Activated naive CD8-positive, alpha-beta T cell (primary cell): Measurements from ENCODE around the gene CACNA1B.
A peak's percentile ranks its signal among the peaks of the same experiment; 100 is the strongest.
"Not testable (repeated sequence)": the region's sequence is repeated elsewhere in the genome, so short reads cannot be mapped to it uniquely, and the experiment has no call there.

ENCODE experiments used
- H3K27ac Mint-ChIP-seq: one replicate; pipeline ENCODE4 v1.8.0; 2021; ENCODE audit warnings: mixed read lengths
- H3K27me3 Mint-ChIP-seq: one replicate; pipeline ENCODE4 v1.8.0; 2021; ENCODE audit warnings: mixed read lengths
- H3K36me3 Mint-ChIP-seq: one replicate; pipeline ENCODE4 v1.8.0; 2021; ENCODE audit warnings: mixed read lengths
- H3K4me1 Mint-ChIP-seq: one replicate; pipeline ENCODE4 v1.8.0; 2021; ENCODE audit warnings: low read depth, mixed read lengths
- H3K4me3 Mint-ChIP-seq: one replicate; pipeline ENCODE4 v1.8.0; 2021; ENCODE audit warnings: mild to moderate bottlenecking, mixed read lengths
- H3K9me3 Mint-ChIP-seq: one replicate; pipeline ENCODE4 v1.8.0; 2021; ENCODE audit warnings: low read depth, mixed read lengths

Gene CACNA1B

DNA sequence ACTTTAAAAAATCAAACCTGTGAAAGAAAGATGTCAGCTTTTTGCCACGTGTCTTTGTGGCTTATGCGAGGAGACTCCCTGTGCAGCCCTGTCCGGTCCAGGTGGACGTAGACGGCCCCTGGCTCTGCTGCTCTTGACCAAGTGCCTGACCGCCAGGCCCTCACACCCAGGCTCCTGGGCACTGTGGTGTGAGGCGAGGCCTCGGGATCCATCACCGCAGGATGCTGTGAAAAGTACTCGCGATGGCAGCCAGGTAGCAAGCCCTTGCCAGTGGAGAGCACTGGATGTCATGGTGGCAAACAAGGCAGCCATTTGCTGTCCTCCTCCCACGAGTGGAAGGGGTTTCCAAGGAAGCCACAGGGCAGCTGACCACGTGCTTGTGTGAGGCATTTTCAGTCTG, 245.1 kb downstream of the CACNA1B start:
- H3K36me3 Mint-ChIP-seq: no peaks in the 10 kb centered on the region
- peaks cover under 1% of the 10 kb centered on the region for H3K27me3 Mint-ChIP-seq
- no peaks in the 10 kb centered on the region for H3K9me3 Mint-ChIP-seq
- no peaks in the 10 kb centered on the region for H3K4me1 Mint-ChIP-seq
- H3K4me3 Mint-ChIP-seq: no peak overlapping the region
- no peak overlapping the region for H3K27ac Mint-ChIP-seq

- no peaks in the 10 kb centered on the region for H3K27me3 Mint-ChIP-seq
- H3K4me1 Mint-ChIP-seq: no peaks in the 10 kb centered on the region
- no peak overlapping the region for H3K27ac Mint-ChIP-seq
- no peaks in the 10 kb centered on the region for H3K9me3 Mint-ChIP-seq
- no peak overlapping the region for H3K4me3 Mint-ChIP-seq
- no peaks in the 10 kb centered on the region for H3K36me3 Mint-ChIP-seq
Observed at GRCh38 chr9:138123086-138123485, 245.5 kb downstream of the CACNA1B start.

DNA sequence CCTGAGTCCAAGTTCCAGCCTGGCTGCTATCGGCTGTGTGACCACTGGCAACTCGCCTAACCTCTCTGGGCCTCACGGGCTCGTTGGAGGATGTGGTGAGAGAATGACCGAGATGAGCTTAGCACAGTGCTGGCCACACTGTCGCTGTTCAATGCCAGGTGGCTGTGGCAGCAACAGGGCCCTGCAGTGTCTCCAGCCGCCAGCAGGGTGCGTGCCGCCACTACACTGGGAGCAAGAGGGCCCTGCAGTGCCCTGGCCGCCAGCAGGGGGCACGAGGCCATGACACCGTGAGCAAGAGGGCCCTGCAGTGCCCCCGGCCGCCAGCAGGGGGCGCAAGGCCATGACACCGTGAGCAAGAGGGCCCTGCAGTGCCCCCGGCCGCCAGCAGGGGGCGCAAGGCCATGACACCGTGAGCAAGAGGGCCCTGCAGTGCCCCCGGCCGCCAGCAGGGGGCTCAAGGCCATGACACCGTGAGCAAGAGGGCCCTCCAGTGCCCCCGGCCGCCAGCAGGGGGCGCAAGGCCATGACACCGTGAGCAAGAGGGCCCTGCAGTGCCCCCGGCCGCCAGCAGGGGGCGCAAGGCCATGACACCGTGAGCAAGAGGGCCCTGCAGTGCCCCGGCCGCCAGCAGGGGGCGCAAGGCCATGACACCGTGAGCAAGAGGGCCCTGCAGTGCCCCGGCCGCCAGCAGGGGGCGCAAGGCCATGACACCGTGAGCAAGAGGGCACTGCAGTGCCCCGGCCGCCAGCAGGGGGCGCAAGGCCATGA, 248.7 kb downstream of the CACNA1B start:
- not testable (repeated sequence) for H3K27me3 Mint-ChIP-seq, H3K36me3 Mint-ChIP-seq, H3K4me1 Mint-ChIP-seq, H3K9me3 Mint-ChIP-seq, H3K27ac Mint-ChIP-seq, H3K4me3 Mint-ChIP-seq

DNA sequence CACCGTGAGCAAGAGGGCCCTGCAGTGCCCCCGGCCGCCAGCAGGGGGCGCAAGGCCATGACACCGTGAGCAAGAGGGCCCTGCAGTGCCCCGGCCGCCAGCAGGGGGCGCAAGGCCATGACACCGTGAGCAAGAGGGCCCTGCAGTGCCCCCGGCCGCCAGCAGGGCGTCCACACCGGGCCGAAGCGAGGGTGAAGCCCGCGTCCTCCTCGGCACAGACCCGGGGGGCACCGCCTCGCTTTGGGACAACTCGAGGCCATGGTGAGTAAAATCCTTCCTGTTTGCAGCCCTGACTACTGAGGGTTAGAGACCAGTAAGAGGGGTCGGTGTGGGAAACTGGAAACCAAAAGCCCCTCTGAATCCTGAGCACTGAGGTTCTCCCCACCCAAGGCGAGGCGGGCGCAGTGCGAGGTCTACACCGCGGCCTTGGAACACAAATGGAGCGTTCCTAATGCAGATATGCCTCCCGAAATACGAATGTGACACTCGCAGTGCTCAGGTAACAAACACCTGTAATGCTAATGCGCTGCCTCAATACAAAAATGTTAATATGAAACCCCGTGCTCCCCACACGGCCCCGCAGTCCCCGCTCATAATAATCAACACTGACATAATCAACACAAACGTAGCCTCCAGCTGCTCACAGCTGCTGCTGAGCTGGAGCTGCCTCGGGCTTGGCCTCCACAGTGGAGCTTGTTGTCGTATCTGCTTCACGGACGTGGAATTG, 249.4 kb downstream of the CACNA1B start:
- not testable (repeated sequence) for H3K27me3 Mint-ChIP-seq, H3K27ac Mint-ChIP-seq, H3K4me3 Mint-ChIP-seq, H3K9me3 Mint-ChIP-seq, H3K36me3 Mint-ChIP-seq, H3K4me1 Mint-ChIP-seq

DNA sequence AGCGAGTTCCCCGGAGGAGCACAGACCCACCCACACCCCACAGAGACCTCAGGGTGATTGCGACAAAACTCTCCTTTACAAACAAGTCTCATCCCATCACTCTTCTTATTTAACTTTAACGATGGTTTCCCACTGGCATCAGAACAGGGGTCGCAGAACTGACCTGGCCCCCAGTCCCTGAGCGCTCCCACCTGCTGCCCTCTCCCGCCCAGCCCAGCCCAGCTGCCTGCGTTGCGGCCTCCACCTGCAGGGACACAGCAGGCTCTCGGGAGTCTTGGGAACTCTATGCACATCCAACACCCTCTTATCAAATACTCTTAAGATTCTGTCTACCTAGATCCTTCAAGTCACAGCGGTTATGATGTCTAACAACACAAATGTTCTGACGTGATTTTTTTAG, 250.4 kb downstream of the CACNA1B start:
- H3K4me1 Mint-ChIP-seq, H3K36me3 Mint-ChIP-seq, H3K27me3 Mint-ChIP-seq, H3K9me3 Mint-ChIP-seq, H3K27ac Mint-ChIP-seq, H3K4me3 Mint-ChIP-seq: not testable (repeated sequence)

DNA sequence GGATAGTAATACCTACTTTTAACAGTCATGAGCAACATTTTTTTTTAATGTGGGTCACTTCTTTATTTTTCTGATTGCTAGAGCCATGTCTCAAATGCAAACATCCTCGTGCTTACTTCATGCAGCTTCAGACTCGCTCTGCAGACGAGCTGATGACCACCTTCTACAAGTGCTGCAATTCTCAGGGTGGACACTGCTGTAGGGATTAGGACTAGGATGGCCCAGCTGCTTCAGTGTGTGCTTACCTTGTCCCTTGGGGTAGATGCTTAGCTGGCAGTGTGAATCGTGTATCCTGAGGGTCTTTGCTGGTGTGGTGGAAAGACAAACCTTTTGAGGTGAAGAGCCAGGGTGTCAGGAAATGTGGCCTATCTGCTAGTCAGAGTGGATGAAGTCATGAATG, 251.7 kb downstream of the CACNA1B start:
- H3K9me3 Mint-ChIP-seq, H3K27ac Mint-ChIP-seq, H3K4me1 Mint-ChIP-seq, H3K27me3 Mint-ChIP-seq, H3K36me3 Mint-ChIP-seq, H3K4me3 Mint-ChIP-seq: not testable (repeated sequence)

DNA sequence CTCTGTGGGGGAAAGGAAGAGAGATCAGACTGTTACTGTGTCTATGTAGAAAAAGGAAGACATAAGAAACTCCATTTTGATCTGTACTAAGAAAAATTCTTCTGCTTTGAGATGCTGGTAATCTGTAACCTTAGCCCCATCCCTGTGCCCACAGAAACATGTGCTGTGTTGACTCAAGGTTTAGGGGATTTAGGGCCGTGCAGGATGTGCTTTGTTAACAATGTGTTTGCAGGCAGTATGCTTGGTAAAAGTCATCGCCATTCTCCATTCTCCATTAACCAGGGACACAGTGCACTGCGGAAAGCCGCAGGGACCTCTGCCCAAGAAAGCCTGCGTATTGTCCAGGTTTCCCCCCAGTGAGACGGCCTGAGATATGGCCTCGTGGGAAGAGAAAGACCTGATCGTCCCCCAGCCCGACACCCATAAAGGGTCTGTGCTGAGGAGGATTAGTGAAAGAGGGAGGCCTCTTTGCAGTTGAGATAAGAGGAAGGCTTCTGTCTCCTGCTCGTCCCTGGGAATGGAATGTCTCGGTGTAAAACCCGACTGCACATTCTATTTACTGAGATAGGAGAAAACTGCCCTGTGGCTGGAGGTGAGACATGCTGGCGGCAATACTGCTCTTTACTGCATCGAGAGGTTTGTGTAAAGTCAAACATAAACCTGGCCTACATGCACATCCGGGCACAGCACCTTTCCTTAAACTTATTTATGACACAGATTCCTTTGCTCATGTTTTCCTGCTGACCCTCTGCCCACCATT, 255.5 kb downstream of the CACNA1B start:
- H3K4me1 Mint-ChIP-seq, H3K4me3 Mint-ChIP-seq, H3K27me3 Mint-ChIP-seq, H3K36me3 Mint-ChIP-seq, H3K9me3 Mint-ChIP-seq, H3K27ac Mint-ChIP-seq: not testable (repeated sequence)

DNA sequence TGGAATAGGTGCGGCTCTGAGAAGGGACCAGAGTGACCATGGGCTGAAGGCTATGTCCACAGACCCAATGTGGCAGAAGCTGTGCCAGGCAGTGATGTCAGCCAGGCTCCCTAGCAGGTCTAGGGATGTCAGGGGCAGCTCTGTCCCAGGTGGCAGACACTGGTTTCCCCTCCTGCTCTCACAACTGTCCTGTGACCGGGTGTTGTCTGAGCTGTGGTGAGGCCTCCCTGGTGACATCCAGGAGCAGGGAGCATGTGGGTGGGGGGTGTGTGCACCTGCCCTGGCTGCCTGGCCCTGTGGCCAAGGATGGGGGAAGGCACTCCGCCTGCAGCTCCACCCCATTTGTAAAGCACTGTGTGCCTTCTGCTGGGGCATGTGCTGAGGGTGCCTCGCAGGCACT, 257.0 kb downstream of the CACNA1B start:
- not testable (repeated sequence) for H3K27ac Mint-ChIP-seq, H3K9me3 Mint-ChIP-seq, H3K27me3 Mint-ChIP-seq, H3K36me3 Mint-ChIP-seq, H3K4me1 Mint-ChIP-seq, H3K4me3 Mint-ChIP-seq

DNA sequence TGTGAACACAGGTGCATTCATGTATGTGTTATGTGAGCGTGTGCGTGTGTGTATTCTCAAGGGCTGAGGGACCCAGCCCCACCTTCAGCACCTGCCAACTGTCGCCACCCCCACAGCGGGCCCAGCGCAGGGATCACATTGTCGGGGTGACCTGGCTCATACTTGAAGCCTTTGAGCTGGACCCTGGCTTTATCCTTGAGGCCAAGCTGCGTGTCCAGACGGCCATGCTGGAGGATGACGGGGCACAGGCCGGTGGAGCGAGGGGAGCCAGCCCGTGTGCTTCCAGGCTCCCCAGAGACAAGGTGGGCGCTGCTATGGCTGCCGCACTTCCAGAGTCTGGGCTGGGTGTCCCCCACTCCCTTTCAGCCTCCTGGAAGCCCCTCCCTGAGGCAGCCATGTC, 261.5 kb downstream of the CACNA1B start:
- H3K27ac Mint-ChIP-seq, H3K9me3 Mint-ChIP-seq, H3K27me3 Mint-ChIP-seq, H3K36me3 Mint-ChIP-seq, H3K4me1 Mint-ChIP-seq, H3K4me3 Mint-ChIP-seq: not testable (repeated sequence)

DNA sequence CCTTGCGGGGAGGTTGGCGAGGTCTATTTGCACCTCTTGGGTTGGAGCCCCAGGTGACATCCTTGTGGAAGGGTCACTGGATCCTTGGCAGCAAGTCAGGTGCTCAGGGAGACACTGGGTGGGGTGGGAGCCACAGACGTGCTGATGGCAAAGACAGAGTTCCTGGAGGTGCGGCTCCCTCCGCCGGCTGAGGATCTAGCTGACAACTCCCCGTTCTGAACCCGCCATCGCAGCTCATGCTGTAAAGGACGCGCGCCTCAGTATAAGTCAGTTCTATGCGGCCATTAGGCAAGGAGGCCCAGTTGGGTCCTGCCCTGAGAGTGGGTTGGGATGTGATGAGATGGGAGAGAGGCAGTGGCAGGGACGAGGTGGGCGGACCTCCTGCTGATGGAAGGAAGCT, 263.4 kb downstream of the CACNA1B start:
- H3K36me3 Mint-ChIP-seq, H3K9me3 Mint-ChIP-seq, H3K27ac Mint-ChIP-seq, H3K4me1 Mint-ChIP-seq, H3K27me3 Mint-ChIP-seq, H3K4me3 Mint-ChIP-seq: not testable (repeated sequence)

DNA sequence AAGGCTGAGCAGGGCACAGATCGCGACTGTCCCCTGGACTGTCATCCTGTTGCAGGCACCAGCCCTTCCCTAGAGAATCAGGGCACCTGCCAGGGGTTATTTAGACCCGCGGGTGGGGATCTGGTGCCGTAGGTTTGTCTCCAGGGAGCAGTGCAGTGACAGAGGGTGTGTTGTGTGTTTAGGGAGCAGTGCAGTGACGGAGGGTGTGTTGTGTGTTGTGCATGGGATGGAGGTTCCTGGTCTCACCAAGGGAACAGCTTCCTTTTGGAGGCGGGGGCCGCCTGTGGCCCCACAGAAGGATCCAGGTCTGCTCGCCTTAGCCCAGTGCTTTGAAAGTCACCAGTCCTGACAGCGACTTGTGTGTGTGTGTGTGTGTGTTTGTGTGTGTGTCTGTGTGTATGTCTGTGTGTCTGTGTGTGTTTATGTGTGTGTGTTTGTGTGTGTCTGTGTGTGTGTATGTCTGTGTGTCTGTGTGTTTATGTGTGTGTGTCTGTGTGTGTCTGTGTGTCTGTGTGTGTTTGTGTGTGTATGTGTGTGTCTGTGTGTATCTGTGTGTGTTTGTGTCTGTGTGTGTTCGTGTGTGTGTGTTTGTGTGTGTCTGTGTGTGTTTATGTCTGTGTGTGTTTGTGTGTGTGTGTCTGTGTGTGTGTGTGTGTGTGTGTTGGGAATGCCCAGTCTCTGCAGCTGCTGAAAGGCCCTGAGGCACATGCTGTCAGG, 265.1 kb downstream of the CACNA1B start:
- not testable (repeated sequence) for H3K9me3 Mint-ChIP-seq, H3K27ac Mint-ChIP-seq, H3K36me3 Mint-ChIP-seq, H3K4me1 Mint-ChIP-seq, H3K4me3 Mint-ChIP-seq, H3K27me3 Mint-ChIP-seq

DNA sequence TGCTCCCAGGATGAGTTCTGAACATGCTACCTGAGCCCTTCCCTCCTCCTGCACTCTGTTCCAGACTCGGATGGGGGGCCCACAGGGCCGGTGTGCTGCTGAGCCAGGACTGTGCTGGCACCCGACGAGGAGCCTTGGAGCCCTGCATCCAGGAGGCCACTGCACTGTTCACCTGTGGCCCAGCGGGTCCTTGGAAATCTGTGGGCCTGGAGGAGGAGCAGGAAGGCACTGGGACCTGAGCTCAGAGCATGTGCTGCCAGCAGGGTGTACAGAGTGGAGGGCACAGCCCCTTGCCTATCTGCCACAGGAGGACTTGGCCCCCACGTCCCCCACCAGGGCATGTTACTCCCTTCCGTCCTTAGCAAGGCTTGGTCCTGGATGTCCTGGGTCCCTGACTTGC, 265.9 kb downstream of the CACNA1B start:
- not testable (repeated sequence) for H3K4me1 Mint-ChIP-seq, H3K4me3 Mint-ChIP-seq, H3K27me3 Mint-ChIP-seq, H3K27ac Mint-ChIP-seq, H3K9me3 Mint-ChIP-seq, H3K36me3 Mint-ChIP-seq

DNA sequence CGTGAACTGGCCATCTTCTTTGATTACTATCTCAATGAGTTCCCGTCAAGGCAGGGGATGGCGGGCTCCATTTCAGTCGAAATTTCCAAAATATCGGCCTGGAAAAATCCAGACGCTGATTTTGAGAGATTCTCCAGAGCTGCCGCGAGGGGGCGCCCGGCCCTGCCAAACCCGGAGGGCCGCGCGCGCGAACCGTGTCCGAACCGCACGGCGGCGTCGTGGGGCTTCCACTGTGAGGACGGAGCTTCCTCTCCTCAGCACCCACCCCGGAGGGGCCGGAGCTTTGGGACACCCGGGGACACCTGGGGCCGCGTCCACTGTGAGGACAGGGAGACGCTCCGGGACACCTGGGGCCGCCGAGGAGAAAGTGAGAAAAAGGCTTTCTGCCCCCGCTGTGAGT, 270.0 kb downstream of the CACNA1B start:
- not testable (repeated sequence) for H3K27me3 Mint-ChIP-seq, H3K36me3 Mint-ChIP-seq, H3K9me3 Mint-ChIP-seq, H3K4me3 Mint-ChIP-seq, H3K4me1 Mint-ChIP-seq, H3K27ac Mint-ChIP-seq

- H3K27me3 Mint-ChIP-seq, H3K27ac Mint-ChIP-seq, H3K9me3 Mint-ChIP-seq, H3K4me1 Mint-ChIP-seq, H3K36me3 Mint-ChIP-seq: not testable (repeated sequence)
- peak overlapping the region; percentile 77 for H3K4me3 Mint-ChIP-seq
Observed at GRCh38 chr9:138149672-138150656, 272.4 kb downstream of the CACNA1B start.
